T-helper 2 cell treated with Interferon-gamma antibody and Interleukin-4, amounts not matched to agents 5 μg/mL and 100 μg/mL, for 36 hours (primary cell): ENCODE measurements around the gene CLDN14.
A peak's percentile ranks its signal among the peaks of the same experiment; 100 is the strongest.

Source experiments
- DNase-seq: peaks from one replicate; pipeline ENCODE4 v3.0.0; 2021; ENCODE audit warnings: low spot score
- H3K27ac Mint-ChIP-seq: one replicate; pipeline ENCODE4 v1.8.0; 2021; ENCODE audit warnings: mild to moderate bottlenecking, mixed read lengths
- H3K27me3 Mint-ChIP-seq: one replicate; pipeline ENCODE4 v1.8.0; 2021; ENCODE audit warnings: low read depth, mixed read lengths
- H3K36me3 Mint-ChIP-seq: one replicate; pipeline ENCODE4 v1.8.0; 2021; ENCODE audit warnings: low read depth, mixed read lengths
- H3K4me1 Mint-ChIP-seq: one replicate; pipeline ENCODE4 v1.8.0; 2021; ENCODE audit warnings: low read depth, mixed read lengths
- H3K4me3 Mint-ChIP-seq: one replicate; pipeline ENCODE4 v1.8.0; 2022; ENCODE audit warnings: mild to moderate bottlenecking, moderate library complexity, mixed read lengths
- H3K9me3 Mint-ChIP-seq: one replicate; pipeline ENCODE4 v1.8.0; 2021; ENCODE audit warnings: mixed read lengths

Gene CLDN14

DNA sequence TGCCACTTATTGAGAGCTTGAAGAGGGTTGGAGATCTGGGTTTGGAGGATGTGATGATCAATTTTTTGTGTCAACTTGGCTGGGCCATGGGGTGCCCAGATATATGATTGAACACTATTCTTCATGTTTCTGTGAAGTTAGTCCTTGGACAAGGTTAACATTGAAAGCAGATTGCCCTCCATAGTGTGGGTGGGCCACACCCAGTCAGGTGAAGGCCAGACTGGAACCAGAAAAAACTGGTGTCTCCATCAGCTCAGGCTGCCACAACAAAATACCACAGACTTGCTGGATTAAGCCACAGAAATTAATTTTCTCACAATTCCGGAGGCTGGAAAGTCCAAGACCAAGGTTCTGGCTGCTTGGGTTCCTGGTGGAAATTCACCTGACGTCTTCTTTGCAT, 7.5 kb downstream of the CLDN14 start:
- Mint-ChIP-seq H3K4me3 (no peak overlapping the region), H3K36me3 (no peaks in the 10 kb centered on the region), H3K4me1 (peaks cover 7% of the 10 kb centered on the region), H3K9me3 (no peaks in the 10 kb centered on the region), H3K27ac (no peak overlapping the region), H3K27me3 (peaks cover 2% of the 10 kb centered on the region)
- no peak for DNase-seq

DNA sequence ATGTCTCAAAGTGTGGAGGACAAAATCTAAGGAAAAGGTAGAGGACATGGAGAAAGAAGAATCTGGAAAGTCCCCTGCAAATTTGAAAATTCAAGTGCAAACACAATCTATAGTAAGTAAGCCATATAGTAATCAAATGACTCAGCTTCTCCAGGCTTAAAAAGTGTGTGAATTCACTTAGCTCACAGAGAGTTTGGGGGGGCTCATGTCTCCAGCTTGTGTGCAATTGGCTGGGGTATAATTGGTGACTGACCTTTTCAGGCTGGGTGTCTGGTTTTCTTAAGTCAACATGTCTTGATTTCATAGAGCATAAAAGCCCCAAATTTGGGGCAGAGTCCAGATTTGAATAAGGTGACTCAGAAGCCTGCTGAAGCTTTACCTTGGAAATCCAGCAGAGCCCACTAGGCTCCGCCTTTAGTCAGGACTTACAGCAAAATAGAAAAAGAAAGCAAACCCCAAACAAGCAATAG, 8.6 kb downstream of the CLDN14 start:
- H3K9me3 Mint-ChIP-seq: no peaks in the 10 kb centered on the region
- DNase-seq: peak; percentile 38
- H3K36me3 Mint-ChIP-seq: no peaks in the 10 kb centered on the region
- H3K27ac Mint-ChIP-seq: no peak overlapping the region
- H3K4me3 Mint-ChIP-seq: no peak overlapping the region
- H3K4me1 Mint-ChIP-seq: peaks cover 5% of the 10 kb centered on the region
- H3K27me3 Mint-ChIP-seq: peaks cover 2% of the 10 kb centered on the region

DNA sequence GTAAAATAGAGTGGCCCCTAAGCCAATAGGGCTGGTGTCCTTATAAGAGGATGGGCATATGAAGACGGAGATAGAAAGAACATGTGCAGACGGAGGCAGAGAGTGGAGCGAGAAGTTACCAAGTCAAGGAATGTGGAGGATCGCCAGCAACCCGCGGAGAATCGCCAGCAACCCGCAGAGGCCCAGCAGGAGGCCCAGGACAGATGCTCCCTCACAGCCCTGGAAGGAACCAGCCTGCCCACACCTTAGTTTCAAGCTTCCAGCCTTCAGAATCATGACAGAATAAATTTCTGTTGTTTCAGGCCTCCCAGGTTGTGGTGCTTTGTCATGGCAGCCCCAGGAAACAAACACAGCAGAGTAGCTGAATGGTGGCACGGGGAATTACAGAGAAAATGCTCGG, 9.6 kb downstream of the CLDN14 start:
- no peak overlapping the region for H3K4me3 Mint-ChIP-seq
- peaks cover 5% of the 10 kb centered on the region for H3K4me1 Mint-ChIP-seq
- no peak for DNase-seq

DNA sequence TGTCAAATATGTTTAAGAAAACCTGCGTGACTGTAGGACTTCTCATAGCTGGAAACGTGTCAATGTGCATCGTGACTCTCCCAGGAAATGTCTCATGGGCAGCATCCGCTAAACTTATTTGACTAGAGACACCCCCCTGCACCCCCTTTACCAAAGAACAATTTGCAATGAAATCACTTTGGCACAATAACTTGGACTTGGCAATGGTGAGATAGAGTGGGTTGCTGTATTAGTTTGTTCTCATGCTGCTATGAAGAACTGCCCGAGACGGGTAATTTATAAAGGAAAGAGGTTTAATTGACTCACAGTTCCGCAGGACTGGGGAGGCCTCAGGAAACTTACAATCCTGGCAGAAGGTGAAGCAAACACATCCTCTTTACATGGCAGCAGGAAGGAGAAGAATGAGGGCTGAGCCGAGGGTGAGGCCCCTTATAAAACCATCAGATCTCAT, 13.8 kb downstream of the CLDN14 start:
- H3K36me3 Mint-ChIP-seq: no peaks in the 10 kb centered on the region
- peaks cover 2% of the 10 kb centered on the region for H3K27me3 Mint-ChIP-seq
- H3K4me3 Mint-ChIP-seq: no peak overlapping the region
- DNase-seq: no peak
- H3K4me1 Mint-ChIP-seq: peaks cover 2% of the 10 kb centered on the region
- no peak overlapping the region for H3K27ac Mint-ChIP-seq
- no peaks in the 10 kb centered on the region for H3K9me3 Mint-ChIP-seq

More for the DNA sequence above, 9.6 kb downstream of the CLDN14 start:
- Mint-ChIP-seq H3K36me3 (no peaks in the 10 kb centered on the region), H3K27me3 (peaks cover 2% of the 10 kb centered on the region), H3K9me3 (no peaks in the 10 kb centered on the region), H3K27ac (no peak overlapping the region)

DNA sequence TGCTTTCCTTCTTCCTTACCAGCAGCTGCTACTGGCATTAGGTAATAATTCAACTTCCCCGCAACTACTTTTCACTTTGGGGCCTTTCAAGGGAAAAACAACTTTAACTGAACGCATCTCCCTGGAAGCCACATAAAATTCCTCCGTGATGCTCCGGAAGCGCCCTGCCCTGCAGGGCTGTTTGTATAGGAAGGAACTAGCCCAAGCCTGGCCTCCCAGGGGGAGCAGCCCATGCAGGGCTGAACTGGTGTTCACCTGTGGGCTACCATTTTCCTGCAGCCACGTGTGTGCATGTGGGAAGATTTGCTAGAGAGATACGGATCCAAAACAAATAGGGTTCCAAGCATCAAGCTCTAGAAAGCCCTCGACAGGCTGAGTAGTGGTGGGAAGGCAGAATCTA, 14.4 kb downstream of the CLDN14 start:
- H3K9me3 Mint-ChIP-seq: no peaks in the 10 kb centered on the region
- peaks cover 2% of the 10 kb centered on the region for H3K27me3 Mint-ChIP-seq
- H3K36me3 Mint-ChIP-seq: no peaks in the 10 kb centered on the region
- DNase-seq: no peak
- no peak overlapping the region for H3K27ac Mint-ChIP-seq
- no peak overlapping the region for H3K4me3 Mint-ChIP-seq
- H3K4me1 Mint-ChIP-seq: no peaks in the 10 kb centered on the region

DNA sequence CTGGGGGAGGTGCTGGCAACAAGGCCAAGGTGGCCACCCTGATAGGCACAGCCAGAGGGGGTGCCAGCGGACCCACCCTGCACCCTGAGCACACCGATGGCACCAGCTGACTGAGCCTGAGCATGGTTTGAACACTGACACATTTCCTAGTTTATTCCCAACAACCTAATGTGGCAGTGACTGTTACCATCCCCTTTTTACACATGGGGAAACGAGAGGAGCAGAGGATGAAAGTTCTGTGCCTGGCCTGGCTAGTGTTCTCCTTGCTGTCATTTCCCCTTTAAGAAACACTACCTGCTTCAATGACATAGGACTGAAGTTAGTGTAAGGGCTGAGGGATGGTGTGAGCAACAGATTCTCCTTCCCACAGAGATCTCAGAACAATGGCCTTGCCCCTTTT, 15.3 kb downstream of the CLDN14 start:
- no peak for DNase-seq
- no peaks in the 10 kb centered on the region for H3K36me3 Mint-ChIP-seq
- H3K27me3 Mint-ChIP-seq: peaks cover 2% of the 10 kb centered on the region
- no peaks in the 10 kb centered on the region for H3K9me3 Mint-ChIP-seq
- no peak overlapping the region for H3K4me3 Mint-ChIP-seq
- H3K27ac Mint-ChIP-seq: no peak overlapping the region
- H3K4me1 Mint-ChIP-seq: no peaks in the 10 kb centered on the region

DNA sequence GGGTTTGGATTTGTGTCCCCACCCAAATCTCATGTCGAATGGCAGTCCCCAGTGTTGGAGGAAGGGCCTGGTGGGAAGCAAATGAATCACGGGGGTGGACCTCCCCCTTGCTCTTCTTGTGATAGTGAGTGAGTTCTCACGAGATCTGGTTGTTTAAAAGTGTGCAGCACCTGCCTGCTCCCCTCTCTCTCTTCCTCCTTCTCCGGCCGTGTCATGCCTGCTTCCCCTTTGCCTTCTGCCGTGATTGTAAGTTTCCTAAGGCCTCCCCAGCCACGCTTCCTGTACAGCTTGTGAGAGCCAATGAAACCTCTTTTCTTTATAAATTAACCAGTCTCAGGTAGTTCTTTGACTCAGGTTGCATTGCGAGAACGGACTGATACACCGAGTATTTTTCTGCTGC, 15.9 kb downstream of the CLDN14 start:
- no peaks in the 10 kb centered on the region for H3K4me1 Mint-ChIP-seq
- H3K27me3 Mint-ChIP-seq: peaks cover 2% of the 10 kb centered on the region
- no peak overlapping the region for H3K27ac Mint-ChIP-seq
- H3K4me3 Mint-ChIP-seq: no peak overlapping the region
- no peak for DNase-seq
- H3K36me3 Mint-ChIP-seq: no peaks in the 10 kb centered on the region
- H3K9me3 Mint-ChIP-seq: no peaks in the 10 kb centered on the region

DNA sequence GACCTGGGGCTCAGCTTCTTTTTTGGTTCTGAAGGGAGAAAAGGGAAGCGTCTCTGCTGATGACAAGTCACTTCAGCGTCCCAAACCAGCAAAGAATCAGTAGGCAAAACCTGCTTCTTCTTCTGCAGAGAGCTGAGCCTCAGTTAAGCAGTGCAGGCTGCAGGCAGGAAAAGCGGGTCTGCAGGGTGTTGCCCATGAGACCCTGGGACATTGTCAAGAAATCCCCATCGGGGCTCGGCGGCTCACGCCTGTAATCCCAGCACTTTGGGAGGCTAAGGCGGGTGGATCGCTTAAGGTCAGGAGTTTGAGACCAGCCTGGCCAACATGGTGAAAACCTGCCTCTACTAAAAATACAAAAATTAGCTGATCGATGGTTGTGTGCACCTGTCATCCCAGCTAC, 16.7 kb downstream of the CLDN14 start:
- Mint-ChIP-seq H3K27me3 (peaks cover 2% of the 10 kb centered on the region), H3K9me3 (no peaks in the 10 kb centered on the region), H3K4me1 (no peaks in the 10 kb centered on the region), H3K4me3 (no peak overlapping the region), H3K36me3 (no peaks in the 10 kb centered on the region), H3K27ac (no peak overlapping the region)
- DNase-seq: no peak

DNA sequence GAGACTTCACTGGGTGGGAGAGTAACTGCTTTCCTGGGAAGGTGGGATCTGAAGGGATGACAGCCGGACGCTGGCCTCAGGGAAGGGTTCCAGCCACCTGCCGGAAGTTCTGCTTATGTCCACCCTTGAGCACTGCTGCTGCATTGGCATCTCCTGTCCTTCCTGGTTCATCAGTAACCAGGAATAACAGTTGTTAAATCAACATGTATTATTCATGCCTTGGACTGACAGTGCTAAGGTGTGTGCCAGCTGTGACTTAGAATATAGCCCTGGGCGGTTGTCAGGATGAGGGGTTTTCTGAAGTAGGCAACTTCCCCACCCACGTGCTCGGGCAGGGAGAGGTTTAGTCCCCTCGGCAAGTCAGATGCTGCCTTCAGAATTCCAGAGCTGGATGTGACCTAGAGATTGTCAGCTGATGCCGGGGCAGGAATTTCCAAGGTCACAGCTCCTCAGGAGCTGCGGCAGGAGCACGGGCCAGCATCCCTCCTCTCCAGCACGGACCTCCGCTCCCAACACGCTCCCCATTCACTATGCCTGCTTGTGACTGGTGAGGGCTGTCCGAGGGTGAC, 17.9 kb downstream of the CLDN14 start:
- H3K4me3 Mint-ChIP-seq: no peak overlapping the region
- H3K9me3 Mint-ChIP-seq: no peaks in the 10 kb centered on the region
- no peaks in the 10 kb centered on the region for H3K4me1 Mint-ChIP-seq
- H3K27me3 Mint-ChIP-seq: no peaks in the 10 kb centered on the region
- DNase-seq: no peak
- no peaks in the 10 kb centered on the region for H3K36me3 Mint-ChIP-seq
- no peak overlapping the region for H3K27ac Mint-ChIP-seq

DNA sequence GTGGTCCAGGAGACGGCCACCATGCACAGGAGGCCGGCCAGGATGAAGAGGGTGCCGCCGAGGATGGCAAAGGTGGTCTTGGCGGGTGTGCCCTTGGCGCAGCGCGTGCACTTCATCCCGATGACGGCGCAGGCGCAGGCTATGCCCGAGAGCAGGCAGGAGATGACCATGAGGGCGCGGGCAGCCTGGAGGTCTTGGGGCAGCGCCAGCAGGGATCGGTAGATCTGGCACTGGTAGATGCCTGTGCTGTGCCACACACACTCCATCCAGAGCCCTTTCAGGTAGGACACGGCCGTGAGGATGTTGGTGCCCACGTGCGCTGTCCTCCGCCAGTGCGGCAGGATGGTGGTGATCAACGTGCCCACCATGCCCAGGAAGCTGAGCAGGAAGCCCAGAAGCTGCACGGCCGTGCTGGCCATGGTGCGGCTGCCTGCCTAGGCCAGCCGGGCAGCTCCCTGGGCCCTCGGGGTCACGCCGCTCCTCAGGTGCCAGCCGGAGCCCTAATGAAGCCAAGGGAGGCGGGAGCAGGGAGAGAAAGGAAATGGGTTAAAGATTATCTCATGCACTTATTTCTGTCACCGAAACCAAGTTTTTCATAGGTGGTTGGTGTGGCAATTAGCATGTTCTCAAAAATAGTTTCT, 18.5 kb downstream of the CLDN14 start:
- Mint-ChIP-seq H3K4me3 (no peak overlapping the region), H3K9me3 (no peaks in the 10 kb centered on the region), H3K36me3 (no peaks in the 10 kb centered on the region), H3K4me1 (no peaks in the 10 kb centered on the region), H3K27me3 (no peaks in the 10 kb centered on the region), H3K27ac (no peak overlapping the region)
- DNase-seq: no peak

DNA sequence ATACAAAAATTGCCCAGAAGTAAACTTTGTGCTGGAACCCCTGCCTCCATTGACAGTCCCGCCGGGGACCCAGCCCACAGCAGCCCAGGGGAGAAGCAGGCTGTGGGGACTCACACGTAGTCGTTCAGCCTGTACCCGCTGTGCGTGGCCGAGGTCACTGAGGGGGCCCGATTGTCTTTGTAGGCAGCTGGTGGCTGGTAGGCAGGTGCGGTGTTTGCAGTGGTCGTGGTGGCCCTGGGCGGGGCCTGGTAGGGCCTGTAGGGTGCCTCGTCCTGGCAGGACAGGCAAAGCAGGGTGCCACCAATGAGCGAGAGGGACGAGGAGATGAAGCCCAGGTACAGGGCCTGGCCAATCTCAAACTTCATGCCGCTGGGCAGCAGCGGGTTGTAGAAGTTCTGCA, 19.1 kb downstream of the CLDN14 start:
- Mint-ChIP-seq H3K27me3 (no peaks in the 10 kb centered on the region), H3K27ac (no peak overlapping the region), H3K4me3 (no peak overlapping the region), H3K36me3 (no peaks in the 10 kb centered on the region), H3K4me1 (no peaks in the 10 kb centered on the region), H3K9me3 (no peaks in the 10 kb centered on the region)
- no peak for DNase-seq

DNA sequence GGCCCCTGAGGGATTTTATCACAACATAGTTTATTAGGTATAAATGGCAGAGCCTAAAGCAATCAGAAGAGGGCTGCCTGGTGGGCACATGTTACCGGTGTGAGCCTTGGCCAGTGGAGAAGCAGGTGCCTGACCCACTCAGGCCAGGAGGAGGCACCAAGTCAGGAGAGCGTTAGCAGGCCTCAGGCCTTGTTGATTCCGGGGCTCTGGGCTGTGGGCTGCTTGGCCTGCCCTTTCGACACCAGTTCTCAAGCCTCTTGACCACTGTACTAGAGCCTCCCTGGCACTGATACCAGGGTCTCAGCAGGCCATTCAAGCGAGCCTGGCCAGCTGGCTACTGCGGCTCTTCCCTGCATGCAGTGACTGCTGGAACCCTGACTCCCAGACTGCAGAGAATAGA, 20.8 kb downstream of the CLDN14 start:
- Mint-ChIP-seq H3K27me3 (no peaks in the 10 kb centered on the region), H3K4me1 (no peaks in the 10 kb centered on the region), H3K27ac (no peak overlapping the region), H3K4me3 (no peak overlapping the region), H3K36me3 (no peaks in the 10 kb centered on the region), H3K9me3 (no peaks in the 10 kb centered on the region)
- no peak for DNase-seq

DNA sequence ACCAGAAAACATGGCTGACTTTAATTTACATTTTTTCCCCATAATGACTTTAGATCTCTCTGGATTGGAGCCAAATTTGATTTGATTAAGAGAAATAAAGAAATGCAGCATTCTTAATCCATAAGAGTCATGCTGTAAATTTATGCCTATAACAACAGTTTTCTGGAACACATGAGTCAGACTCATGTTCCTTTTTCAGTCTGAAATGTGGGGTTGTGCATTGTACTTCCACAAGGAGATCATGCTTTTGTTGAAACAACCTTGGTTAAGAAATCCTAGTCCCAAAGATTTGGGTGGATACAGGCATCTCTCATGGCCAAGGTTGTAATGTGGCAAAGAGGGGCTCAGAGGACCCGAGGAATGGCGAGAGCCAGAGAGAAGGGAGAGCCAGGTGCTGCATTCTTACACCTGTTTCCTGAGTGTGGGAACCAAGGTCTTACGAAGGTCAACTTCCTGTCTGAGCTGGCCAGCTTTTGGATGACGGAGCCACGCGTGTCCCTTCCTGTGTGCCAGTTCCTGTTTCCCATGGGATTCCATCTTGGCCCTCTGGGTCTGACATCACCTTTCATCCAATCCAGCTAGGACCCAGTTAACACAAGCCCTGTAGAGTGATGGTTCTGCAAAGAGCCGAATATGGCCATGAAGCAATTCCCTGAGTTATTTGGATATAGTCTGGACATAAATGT, 23.1 kb downstream of the CLDN14 start:
- H3K9me3 Mint-ChIP-seq: no peaks in the 10 kb centered on the region
- H3K27ac Mint-ChIP-seq: no peak overlapping the region
- no peak overlapping the region for H3K4me3 Mint-ChIP-seq
- no peaks in the 10 kb centered on the region for H3K4me1 Mint-ChIP-seq
- H3K36me3 Mint-ChIP-seq: no peaks in the 10 kb centered on the region
- no peak for DNase-seq
- no peaks in the 10 kb centered on the region for H3K27me3 Mint-ChIP-seq

DNA sequence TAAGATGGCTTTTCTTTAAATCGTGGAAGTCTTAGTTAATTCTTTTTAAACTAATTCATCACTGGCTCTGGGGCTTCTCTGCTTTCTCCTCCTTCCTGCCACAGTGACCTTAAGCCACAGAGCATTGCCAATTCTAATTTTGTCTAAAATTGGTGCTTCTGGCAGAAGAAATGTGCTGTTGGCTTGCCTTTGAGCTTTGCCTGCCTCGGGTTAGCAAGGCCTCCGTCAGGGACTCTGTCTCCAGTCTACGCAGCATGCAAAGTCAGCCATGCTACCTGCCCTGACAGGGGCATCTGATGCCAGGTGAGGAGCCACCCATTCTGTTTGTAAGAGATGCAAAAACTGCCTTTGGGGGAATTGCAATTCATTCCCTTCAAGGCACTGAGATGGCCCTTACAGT, 25.2 kb downstream of the CLDN14 start:
- peaks cover 2% of the 10 kb centered on the region for H3K4me1 Mint-ChIP-seq
- no peaks in the 10 kb centered on the region for H3K9me3 Mint-ChIP-seq
- H3K27ac Mint-ChIP-seq: no peak overlapping the region
- H3K36me3 Mint-ChIP-seq: no peaks in the 10 kb centered on the region
- no peaks in the 10 kb centered on the region for H3K27me3 Mint-ChIP-seq
- H3K4me3 Mint-ChIP-seq: no peak overlapping the region
- DNase-seq: no peak
